Immature natural killer cell (primary cell): ENCODE measurements around the gene ATP6V0A4. TPM values are rescaled to one million over a fixed set of nuclear protein-coding genes. Genes with fewer than 3 reads are reported as not detected.
A peak's percentile ranks its signal among the peaks of the same experiment; 100 is the strongest.

ENCODE experiments used
- DNase-seq, 3 donors: peaks; one replicate each; pipeline ENCODE4 v3.0.0; 2022; ENCODE audit warnings: mixed read lengths in 1 of 3
- H3K27ac Mint-ChIP-seq, 6 donors: one replicate each; pipeline ENCODE4 v1.8.0; 2020; ENCODE audit warnings: mixed read lengths in 6 of 6, mild to moderate bottlenecking in 5 of 6, inconsistent platforms in 4 of 6, moderate library complexity in 3 of 6
- H3K27me3 Mint-ChIP-seq, 3 donors: one replicate each; pipeline ENCODE4 v1.8.0; 2020 to 2021; ENCODE audit warnings: low read depth in 3 of 3, mild to moderate bottlenecking in 3 of 3, mixed read lengths in 3 of 3, moderate library complexity in 3 of 3, inconsistent platforms in 1 of 3
- H3K36me3 Mint-ChIP-seq, 3 donors: one replicate each; pipeline ENCODE4 v1.8.0; 2020; ENCODE audit warnings: mixed read lengths in 3 of 3, inconsistent platforms in 2 of 3, mild to moderate bottlenecking in 2 of 3
- H3K4me1 Mint-ChIP-seq, 2 donors: one replicate each; pipeline ENCODE4 v1.8.0; 2020; ENCODE audit warnings: inconsistent platforms in 2 of 2, mild to moderate bottlenecking in 2 of 2, mixed read lengths in 2 of 2, moderate library complexity in 1 of 2
- H3K4me3 Mint-ChIP-seq, 5 donors: one replicate each; pipeline ENCODE4 v1.8.0; 2020; ENCODE audit warnings: mild to moderate bottlenecking in 5 of 5, mixed read lengths in 5 of 5, inconsistent platforms in 3 of 5, moderate library complexity in 3 of 5
- H3K9me3 Mint-ChIP-seq, 6 donors: one replicate each; pipeline ENCODE4 v1.8.0; 2020; ENCODE audit warnings: mild to moderate bottlenecking in 6 of 6, mixed read lengths in 6 of 6, inconsistent platforms in 4 of 6, moderate library complexity in 3 of 6
- polyA plus RNA-seq, 3 donors: library from polyadenylated mRNA; unstranded; fragments of 300-500 nt; fragmentation: Illumina TruSeq; gene quantifications; one replicate each; pipeline ENCODE4 v1.2.3, GENCODE V29; 2021

The ATP6V0A4 gene
- polyA plus RNA-seq, 3 donors from 2014 or later = not detected

GRCh38 chr7:138796038-138796615 is 1.9 kb downstream of the ATP6V0A4 start:
- Mint-ChIP-seq H3K27me3 (peaks cover 4 to 13% (median 5%) of the 10 kb centered on the region in 3 donors), H3K36me3 (no peaks in the 10 kb centered on the region), H3K4me1 (peaks cover 4 to 14% of the 10 kb centered on the region in 2 donors), H3K4me3 (no peak overlapping the region), H3K9me3 (peaks cover 0 to 2% (median 0%) of the 10 kb centered on the region in 6 donors), H3K27ac (no peak overlapping the region)
- no peak for DNase-seq

- H3K36me3 Mint-ChIP-seq = peaks cover 0 to 5% (median 0%) of the 10 kb centered on the region in 3 donors
- no peak for DNase-seq
- H3K4me1 Mint-ChIP-seq = no peaks in the 10 kb centered on the region
- H3K27ac Mint-ChIP-seq = no peak overlapping the region
- H3K4me3 Mint-ChIP-seq = peak overlapping the region in 1 of 5 donors; percentile 1
- H3K9me3 Mint-ChIP-seq = peaks cover 0 to 2% (median 0%) of the 10 kb centered on the region in 6 donors
- H3K27me3 Mint-ChIP-seq = peaks cover 0 to 15% (median 2%) of the 10 kb centered on the region in 3 donors
Measured at GRCh38 chr7:138785587-138786437, 12.2 kb downstream of the ATP6V0A4 start.

GRCh38 chr7:138784692-138785091 is 13.3 kb downstream of the ATP6V0A4 start:
- DNase-seq = no peak
- Mint-ChIP-seq H3K27ac (no peak overlapping the region), H3K9me3 (peaks cover 0 to 2% (median 0%) of the 10 kb centered on the region in 6 donors), H3K27me3 (peaks cover 0 to 16% (median 2%) of the 10 kb centered on the region in 3 donors), H3K36me3 (peaks cover 0 to 5% (median 0%) of the 10 kb centered on the region in 3 donors), H3K4me1 (no peaks in the 10 kb centered on the region), H3K4me3 (no peak overlapping the region)

- no peak overlapping the region for H3K27ac Mint-ChIP-seq
- H3K4me1 Mint-ChIP-seq = no peaks in the 10 kb centered on the region
- H3K4me3 Mint-ChIP-seq = no peak overlapping the region
Measured at GRCh38 chr7:138781004-138781403, 17.0 kb downstream of the ATP6V0A4 start.

GRCh38 chr7:138776166-138776833 is 21.7 kb downstream of the ATP6V0A4 start:
- H3K27ac Mint-ChIP-seq = no peak overlapping the region
- H3K27me3 Mint-ChIP-seq = peaks cover 1 to 9% (median 2%) of the 10 kb centered on the region in 3 donors
- DNase-seq = no peak
- H3K9me3 Mint-ChIP-seq = no peaks in the 10 kb centered on the region
- H3K36me3 Mint-ChIP-seq = no peaks in the 10 kb centered on the region
- no peak overlapping the region for H3K4me3 Mint-ChIP-seq
- no peaks in the 10 kb centered on the region for H3K4me1 Mint-ChIP-seq

More at GRCh38 chr7:138781004-138781403, 17.0 kb downstream of the ATP6V0A4 start:
- Mint-ChIP-seq H3K9me3 (peaks cover 0 to 2% (median 0%) of the 10 kb centered on the region in 6 donors), H3K36me3 (peaks cover 0 to 5% (median 0%) of the 10 kb centered on the region in 3 donors), H3K27me3 (peaks cover 0 to 12% (median 0%) of the 10 kb centered on the region in 3 donors)
- DNase-seq = no peak

GRCh38 chr7:138773817-138774216 is 24.2 kb downstream of the ATP6V0A4 start:
- DNase-seq = no peak
- H3K4me1 Mint-ChIP-seq = no peaks in the 10 kb centered on the region
- no peak overlapping the region for H3K27ac Mint-ChIP-seq
- peaks cover 1 to 11% (median 6%) of the 10 kb centered on the region in 3 donors for H3K27me3 Mint-ChIP-seq
- H3K36me3 Mint-ChIP-seq = no peaks in the 10 kb centered on the region
- no peaks in the 10 kb centered on the region for H3K9me3 Mint-ChIP-seq
- no peak overlapping the region for H3K4me3 Mint-ChIP-seq

GRCh38 chr7:138773176-138773575 is 24.8 kb downstream of the ATP6V0A4 start:
- no peaks in the 10 kb centered on the region for H3K9me3 Mint-ChIP-seq
- no peak for DNase-seq
- no peak overlapping the region for H3K27ac Mint-ChIP-seq
- H3K27me3 Mint-ChIP-seq = peaks cover 1 to 11% (median 6%) of the 10 kb centered on the region in 3 donors
- no peak overlapping the region for H3K4me3 Mint-ChIP-seq
- no peaks in the 10 kb centered on the region for H3K36me3 Mint-ChIP-seq
- no peaks in the 10 kb centered on the region for H3K4me1 Mint-ChIP-seq

GRCh38 chr7:138770904-138771303 is 27.1 kb downstream of the ATP6V0A4 start:
- H3K4me1 Mint-ChIP-seq = no peaks in the 10 kb centered on the region
- no peak for DNase-seq
- no peak overlapping the region for H3K4me3 Mint-ChIP-seq
- no peaks in the 10 kb centered on the region for H3K36me3 Mint-ChIP-seq
- no peak overlapping the region for H3K27ac Mint-ChIP-seq
- no peaks in the 10 kb centered on the region for H3K9me3 Mint-ChIP-seq
- peaks cover 1 to 11% (median 6%) of the 10 kb centered on the region in 3 donors for H3K27me3 Mint-ChIP-seq

GRCh38 chr7:138768241-138768640 is 29.8 kb downstream of the ATP6V0A4 start:
- H3K27me3 Mint-ChIP-seq = peaks cover 1 to 7% (median 6%) of the 10 kb centered on the region in 3 donors
- H3K36me3 Mint-ChIP-seq = no peaks in the 10 kb centered on the region
- no peak overlapping the region for H3K4me3 Mint-ChIP-seq
- H3K4me1 Mint-ChIP-seq = no peaks in the 10 kb centered on the region
- H3K27ac Mint-ChIP-seq = no peak overlapping the region
- no peaks in the 10 kb centered on the region for H3K9me3 Mint-ChIP-seq
- DNase-seq = no peak

- H3K4me1 Mint-ChIP-seq = peaks cover 22 to 23% of the 10 kb centered on the region in 2 donors
- no peaks in the 10 kb centered on the region for H3K36me3 Mint-ChIP-seq
- peaks cover 0 to 7% (median 4%) of the 10 kb centered on the region in 3 donors for H3K27me3 Mint-ChIP-seq
- no peaks in the 10 kb centered on the region for H3K9me3 Mint-ChIP-seq
- no peak overlapping the region for H3K4me3 Mint-ChIP-seq
- DNase-seq = no peak
- peak overlapping the region in 3 of 6 donors; percentile 20 to 70 (median 65) for H3K27ac Mint-ChIP-seq
Measured at GRCh38 chr7:138756591-138757242, 41.3 kb downstream of the ATP6V0A4 start.

DNA sequence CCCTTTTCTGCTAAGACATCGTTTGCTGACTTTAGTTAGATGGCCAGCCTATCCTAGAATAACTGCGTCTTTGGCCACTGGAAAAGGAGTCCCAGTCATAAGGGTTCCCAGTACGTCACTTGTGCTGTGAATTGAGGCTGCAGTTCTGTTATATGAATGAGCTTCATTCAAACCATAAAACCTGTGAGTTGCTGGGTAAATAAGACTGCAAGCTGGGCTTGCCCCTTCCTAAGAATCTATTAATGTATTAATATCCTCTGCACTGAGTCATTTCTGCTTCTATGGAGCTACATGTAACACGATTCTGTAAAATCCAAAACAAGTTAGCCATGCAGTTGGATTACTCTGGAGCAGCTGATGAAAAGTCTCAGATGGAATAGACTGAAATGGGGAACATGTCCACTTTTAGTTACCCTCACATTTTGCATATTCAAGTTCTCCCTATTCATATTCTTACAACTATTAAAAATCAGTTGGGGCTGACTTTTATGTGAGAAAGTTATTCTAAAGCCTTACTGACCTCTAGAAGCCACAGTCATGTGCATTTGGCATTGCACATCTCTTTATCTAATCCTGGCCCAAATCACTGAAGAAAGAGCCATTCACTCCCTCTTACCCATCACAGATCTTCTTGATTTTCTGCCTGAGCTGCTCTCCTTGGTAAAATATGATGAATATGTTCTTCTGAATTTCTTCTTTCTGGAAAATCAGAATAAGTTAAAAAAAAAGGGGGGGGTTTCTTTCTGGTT is 42.0 kb downstream of the ATP6V0A4 start:
- H3K36me3 Mint-ChIP-seq = no peaks in the 10 kb centered on the region
- H3K4me3 Mint-ChIP-seq = no peak overlapping the region
- peaks cover 0 to 8% (median 4%) of the 10 kb centered on the region in 3 donors for H3K27me3 Mint-ChIP-seq
- H3K27ac Mint-ChIP-seq = peak overlapping the region in 4 of 6 donors; percentile 20 to 70 (median 44)
- peaks cover 25 to 30% of the 10 kb centered on the region in 2 donors for H3K4me1 Mint-ChIP-seq
- no peaks in the 10 kb centered on the region for H3K9me3 Mint-ChIP-seq
- no peak for DNase-seq

DNA sequence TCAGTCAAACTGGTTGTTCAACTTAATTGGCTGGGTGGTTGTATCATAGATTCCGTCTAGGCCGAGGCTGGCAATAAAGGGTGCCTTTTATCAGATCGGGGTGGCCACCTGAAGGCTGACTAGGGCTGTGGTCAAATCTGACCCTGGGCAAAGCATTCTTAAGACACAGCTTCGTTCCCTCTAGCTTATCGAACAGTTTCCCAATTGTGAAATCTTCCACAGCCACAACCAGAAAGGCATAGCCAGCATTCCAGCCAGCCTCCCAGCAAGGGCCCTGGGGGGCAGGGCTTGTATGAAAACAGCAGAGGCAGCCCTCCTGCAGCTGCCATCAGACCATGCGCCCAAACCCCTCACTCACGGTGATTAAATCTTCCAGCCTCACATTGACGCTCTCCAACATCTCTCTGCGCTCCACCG is 42.7 kb downstream of the ATP6V0A4 start:
- H3K4me3 Mint-ChIP-seq = no peak overlapping the region
- peaks cover 0 to 11% (median 4%) of the 10 kb centered on the region in 3 donors for H3K27me3 Mint-ChIP-seq
- peak overlapping the region in 3 of 6 donors; percentile 16 to 70 (median 65) for H3K27ac Mint-ChIP-seq
- H3K4me1 Mint-ChIP-seq = peaks cover 32% of the 10 kb centered on the region in 2 donors
- DNase-seq = no peak
- H3K36me3 Mint-ChIP-seq = no peaks in the 10 kb centered on the region
- H3K9me3 Mint-ChIP-seq = no peaks in the 10 kb centered on the region

- Mint-ChIP-seq H3K36me3 (no peaks in the 10 kb centered on the region), H3K27me3 (peaks cover 3 to 6% (median 6%) of the 10 kb centered on the region in 3 donors), H3K9me3 (no peaks in the 10 kb centered on the region), H3K27ac (peak overlapping the region; percentile 84 to 96 (median 90)), H3K4me3 (peak overlapping the region in 1 of 5 donors; percentile 1), H3K4me1 (peaks cover 37 to 47% of the 10 kb centered on the region in 2 donors)
- no peak for DNase-seq
Measured at GRCh38 chr7:138753610-138754009, 44.4 kb downstream of the ATP6V0A4 start.
